SKM-1 treated with dmso at 0.1 percent for 144 hours (cell line): ENCODE data around the gene CDH11.

ENCODE experiments used
- DNase-seq: peaks from one replicate; lab custom pipeline; 2025; ENCODE audit not compliant: unreplicated experiment; lab: John Stamatoyannopoulos, UW

CDH11 gene

GRCh38 chr16:65070831-65071432, 50.9 kb downstream of the CDH11 start:
- DNase-seq, result no peak

- no peak for DNase-seq
Observed at GRCh38 chr16:65069766-65070165, 52.1 kb downstream of the CDH11 start.

- no peak for DNase-seq
Observed at GRCh38 chr16:65069065-65069464, 52.8 kb downstream of the CDH11 start.

GRCh38 chr16:65068151-65068740, 53.6 kb downstream of the CDH11 start:
- DNase-seq, result no peak

- DNase-seq, result no peak
Observed at GRCh38 chr16:65066651-65067050, 55.2 kb downstream of the CDH11 start.

GRCh38 chr16:65065031-65065430, 56.8 kb downstream of the CDH11 start:
- DNase-seq, result no peak

- DNase-seq, result no peak
Observed at GRCh38 chr16:65064131-65064530, 57.7 kb downstream of the CDH11 start.

GRCh38 chr16:65062736-65063583, 58.9 kb downstream of the CDH11 start:
- no peak for DNase-seq

GRCh38 chr16:65061935-65062518, 59.8 kb downstream of the CDH11 start:
- no peak for DNase-seq

- DNase-seq, result no peak
Observed at GRCh38 chr16:65061263-65061662, 60.6 kb downstream of the CDH11 start.

- DNase-seq, result no peak
Observed at GRCh38 chr16:65059406-65059980, 62.4 kb downstream of the CDH11 start.

GRCh38 chr16:65057184-65057583, 64.7 kb downstream of the CDH11 start:
- DNase-seq, result no peak

- DNase-seq, result no peak
Observed at GRCh38 chr16:65054457-65054856, 67.4 kb downstream of the CDH11 start.

GRCh38 chr16:65049679-65050078, 72.2 kb downstream of the CDH11 start:
- DNase-seq, result no peak

- no peak for DNase-seq
Observed at GRCh38 chr16:65045961-65046360, 75.9 kb downstream of the CDH11 start.

- DNase-seq, result no peak
Observed at GRCh38 chr16:65044873-65045272, 77.0 kb downstream of the CDH11 start.

- DNase-seq, result no peak
Observed at GRCh38 chr16:65044026-65044425, 77.8 kb downstream of the CDH11 start.

- DNase-seq, result no peak
Observed at GRCh38 chr16:65042438-65043365, 79.2 kb downstream of the CDH11 start.

GRCh38 chr16:65041667-65042066, 80.2 kb downstream of the CDH11 start:
- no peak for DNase-seq

GRCh38 chr16:65038100-65038499, 83.8 kb downstream of the CDH11 start:
- DNase-seq, result no peak
